Mucosa of descending colon (tissue), 3 donors: ENCODE measurements around the gene RAB35. TPM values are rescaled to one million over a fixed set of nuclear protein-coding genes. Genes with fewer than 3 reads are reported as not detected.

Experiments
- ATAC-seq: fragments of 200-7000 bp; cut with Tn5 transposase; one replicate; pipeline ENCODE4 v1.9.1; 2020; ENCODE audit warnings: mild to moderate bottlenecking, moderate library complexity
- DNase-seq, 3 donors: peaks; one replicate each; pipeline ENCODE4 v3.0.0-alpha.2; 2020
- H3K36me3 ChIP-seq: fragments of 200-600 bp; one replicate; pipeline ENCODE4 v1.8.0; 2021; ENCODE audit warnings: low read depth, mild to moderate bottlenecking
- H3K4me1 ChIP-seq: fragments of 200-600 bp; one replicate; pipeline ENCODE4 v1.8.0; 2021; ENCODE audit warnings: low read depth, mild to moderate bottlenecking
- H3K4me3 ChIP-seq: fragments of 200-600 bp; one replicate; pipeline ENCODE4 v1.8.0; 2021; ENCODE audit warnings: mild to moderate bottlenecking
- H3K9me3 ChIP-seq: fragments of 200-600 bp; one replicate; pipeline ENCODE4 v1.8.0; 2021; ENCODE audit warnings: mild to moderate bottlenecking
- CTCF ChIP-seq: fragments of 200-600 bp; IDR thresholded peaks from one replicate; pipeline ENCODE4 v1.8.0; 2022; ENCODE audit warnings: antibody characterized with exemption, mild to moderate bottlenecking
- intact Hi-C, 2 donors: fragments of 100-400 bp; cut with DNase I in 1 of 2; cut with micrococcal nuclease in 1 of 2; formaldehyde crosslinking; loops; one replicate each; pipeline versions ENCODE4 v1.11.0 to v1.11.1; 2022; cut with DNase I, micrococcal nuclease
- total RNA-seq, 3 donors: library from RNA; stranded (reverse); fragmentation: NEBNext Ultra II Directional in 2 of 3; extraction: Animal tissue kit (Norgen Biotek cat#: 25700) in 2 of 3; gene quantifications; one replicate each; pipeline versions ENCODE4 v1.2.1 to v1.2.4, GENCODE V29; 2021 to 2023
- donor health status: DM: no; HTN: no; CAD: no; lungs with moderate emphysema.
- donor health status: DM: no; HTN: no; CAD: no.
- donor health status: DM: no; HTN: yes; CAD: no.

Gene RAB35
- total RNA-seq, 3 donors from 2014 or later = 50.1 to 56.5 (median 51.3) TPM

GRCh38 chr12:120125792-120126634 lies 9.5 kb upstream of the RAB35 start:
- intact Hi-C loops = no loop called here
- TF ChIP-seq CTCF = no peak
- ATAC-seq (no peak), DNase-seq (no peak)
- no peaks in the 10 kb centered on the region for H3K9me3 ChIP-seq
- H3K4me3 ChIP-seq = no peak overlapping the region
- H3K36me3 ChIP-seq = peaks cover 8% of the 10 kb centered on the region
- H3K4me1 ChIP-seq = no peaks in the 10 kb centered on the region

GRCh38 chr12:120125029-120125428 lies 8.5 kb upstream of the RAB35 start:
- intact Hi-C loops = no loop called here
- H3K4me1 ChIP-seq = no peaks in the 10 kb centered on the region
- H3K9me3 ChIP-seq = no peaks in the 10 kb centered on the region
- no peak for TF ChIP-seq CTCF
- peaks cover 8% of the 10 kb centered on the region for H3K36me3 ChIP-seq
- ATAC-seq (no peak), DNase-seq (no peak)
- no peak overlapping the region for H3K4me3 ChIP-seq

- ATAC-seq (no peak), DNase-seq (no peak)
- Histone ChIP-seq H3K4me1 (peaks cover 15% of the 10 kb centered on the region), H3K36me3 (no peaks in the 10 kb centered on the region), H3K4me3 (no peak overlapping the region), H3K9me3 (no peaks in the 10 kb centered on the region)
- intact Hi-C loops = no loop called here
- TF ChIP-seq CTCF = no peak
These were observed 5.3 kb upstream of the RAB35 start for GRCh38 chr12:120121766-120122293.

DNA sequence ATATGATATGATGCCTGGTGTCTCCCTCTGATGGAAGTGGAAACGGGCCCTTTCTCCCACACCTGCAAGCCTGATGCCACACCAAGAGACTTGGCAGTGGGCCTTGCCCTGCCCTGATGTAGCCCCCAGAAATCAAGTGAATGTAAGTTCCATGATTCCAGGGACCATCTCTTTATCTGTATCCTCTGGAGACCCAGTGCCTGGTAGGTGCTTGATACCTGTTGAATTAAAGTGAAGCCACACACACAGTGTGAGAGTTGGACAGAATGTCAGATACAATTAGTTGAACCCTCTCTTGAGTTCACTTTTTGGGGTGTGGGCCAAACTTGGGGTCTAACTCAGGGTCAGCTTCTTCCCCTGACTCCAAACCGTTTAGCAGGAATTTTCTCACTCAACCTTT lies 4.8 kb upstream of the RAB35 start:
- ATAC-seq (no peak), DNase-seq (no peak)
- TF ChIP-seq CTCF = no peak
- Histone ChIP-seq H3K36me3 (no peaks in the 10 kb centered on the region), H3K4me3 (no peak overlapping the region), H3K9me3 (no peaks in the 10 kb centered on the region), H3K4me1 (peaks cover 15% of the 10 kb centered on the region)
- intact Hi-C loops = no loop called here

DNA sequence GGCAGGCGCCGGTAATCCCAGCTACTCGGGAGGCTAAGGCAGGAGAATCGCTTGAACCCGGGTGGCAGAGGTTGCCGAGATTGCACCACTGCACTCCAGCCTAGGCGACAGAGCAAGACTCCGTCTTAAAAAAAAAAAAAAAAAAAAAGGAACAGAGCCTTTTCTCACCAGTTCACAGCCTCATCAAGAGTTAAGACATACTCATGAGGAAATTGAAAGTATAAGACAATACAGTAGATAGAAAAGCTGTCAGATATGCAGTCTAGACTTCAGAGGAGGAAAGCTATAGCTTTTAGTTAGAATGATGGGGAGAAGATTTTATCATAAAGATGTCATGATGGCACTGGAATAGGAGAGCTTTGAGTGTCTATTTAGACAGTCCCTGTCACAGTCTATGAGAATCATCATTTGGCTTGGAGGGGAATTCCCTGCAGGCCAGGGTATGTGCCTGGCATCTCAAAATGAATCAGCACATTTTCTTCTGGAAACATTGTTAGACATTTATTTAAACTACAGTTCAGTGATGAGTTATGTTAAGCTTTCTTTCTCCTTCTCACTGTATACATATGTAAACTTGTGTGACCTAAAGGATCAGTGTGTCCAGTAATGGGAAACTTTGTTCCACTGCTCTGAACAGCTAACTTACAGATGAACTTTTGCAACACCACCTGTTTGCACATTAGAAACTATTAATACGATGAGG lies 2.9 kb upstream of the RAB35 start:
- DNase-seq (no peak), ATAC-seq (no peak)
- intact Hi-C loops = no loop called here
- no peak overlapping the region for H3K4me3 ChIP-seq
- no peak for TF ChIP-seq CTCF
- no peaks in the 10 kb centered on the region for H3K36me3 ChIP-seq
- H3K9me3 ChIP-seq = no peaks in the 10 kb centered on the region
- H3K4me1 ChIP-seq = peaks cover 26% of the 10 kb centered on the region
